ENCODE results near the gene CPB1. TPM values are rescaled to one million over a fixed set of nuclear protein-coding genes. Genes with fewer than 3 reads are reported as not detected.

CPB1 gene
- total and polyA plus RNA-seq, 10 of the 15 experiments (the other 5 are each of a cell fraction or from before 2014, with no cell fraction given): 4.8 TPM; not detected in 9

- H3K4me3 ChIP-seq: no peak overlapping the region
- in situ Hi-C loops (cut with MboI) (no loop called here), intact Hi-C loops (cut with micrococcal nuclease; ENCODE audit: unreplicated experiment) (no loop called here)
- TF ChIP-seq KAT2A (conservative IDR thresholded peaks at IDR 0.05; ENCODE audit: control insufficient read depth, low read depth, low read length) (no peak), MYB (IDR thresholded peaks at IDR 0.05; ENCODE audit: borderline replicate concordance, low read depth, low read length) (no peak), MYC (IDR thresholded peaks at IDR 0.05; ENCODE audit: insufficient read depth, insufficient read length, insufficient replicate concordance, low read length, severe bottlenecking) (no peak), SPI1 (IDR thresholded peaks at IDR 0.05; ENCODE audit: borderline replicate concordance, insufficient read depth, low read depth, low read length) (no peak), HCFC1 (IDR thresholded peaks at IDR 0.05; ENCODE audit: low read length) (no peak), CBX3 (IDR thresholded peaks at IDR 0.05; ENCODE audit: borderline replicate concordance, low read depth) (no peak), TAF1 (IDR thresholded peaks at IDR 0.05; ENCODE audit: borderline replicate concordance, low read depth, low read length) (no peak), MEF2A (IDR thresholded peaks at IDR 0.05; ENCODE audit: insufficient read depth, low read depth, low read length) (no peak)
- no peaks in the 10 kb centered on the region; a peak in 1 of 4 replicates for H3K27me3 ChIP-seq (replicated peaks in 1 of 2; ENCODE audit: control insufficient read depth in 2 of 2, insufficient read depth in 2 of 2, low read length in 1 of 2)
- ATAC-seq (no peak), FAIRE-seq (no peak), DNase-seq (ENCODE audit: low read depth, low spot score) (no peak)
- H4K20me1 ChIP-seq (ENCODE audit: control insufficient read depth, insufficient read depth): no peaks in the 10 kb centered on the region
- no peak overlapping the region for H3K4me2 ChIP-seq (ENCODE audit: control insufficient read depth, insufficient read depth)
- BruUV-seq (replicated peaks): no TSS peak
- ChIA-PET CTCF (interaction anchor here (1.2 kb wide), 1 partner anchor 19 kb away, joined by 3 read pairs; no protein-coding TSS in a partner anchor), POLR2A (no interaction called here), SMC1A (ENCODE audit: uncharacterized antibody, unreplicated experiment) (interaction anchor here (1.1 kb wide), 1 partner anchor 8 kb away, joined by 3 read pairs; no protein-coding TSS in a partner anchor), RAD21 (ENCODE audit: unreplicated experiment) (no interaction called here)
- no peaks in the 10 kb centered on the region for H3K36me3 ChIP-seq (ENCODE audit: control insufficient read depth in 2 of 2, insufficient read depth in 2 of 2, low read length in 1 of 2)
- 46% methylated on average over 4 of the region's 4 CpGs for WGBS (ENCODE audit: insufficient coverage, insufficient replicate concordance, low lambda C conversion rate, missing lambda C conversion rate)
- H3K9me3 ChIP-seq (replicated peaks; ENCODE audit: control insufficient read depth, insufficient read depth, low read length): no peaks in the 10 kb centered on the region
- no peak overlapping the region for H2AFZ ChIP-seq (ENCODE audit: control insufficient read depth, low read depth, low read length)
- H3K4me1 ChIP-seq (ENCODE audit: control insufficient read depth, insufficient read depth, low read length): no peaks in the 10 kb centered on the region
- H3K9ac ChIP-seq (ENCODE audit: control insufficient read depth, insufficient read depth, low read length): no peak overlapping the region
- H3K27ac ChIP-seq (ENCODE audit: control insufficient read depth, insufficient read depth): no peak overlapping the region
- no peaks in the 10 kb centered on the region for H3K79me2 ChIP-seq (ENCODE audit: control insufficient read depth, insufficient read depth, low read length)
Measured at GRCh38 chr3:148882288-148882687, 54.7 kb downstream of the CPB1 start.

GRCh38 chr3:148883163-148883562 is 55.6 kb downstream of the CPB1 start:
- DNase-seq (ENCODE audit: low read depth, low spot score) (no peak), FAIRE-seq (no peak), ATAC-seq (no peak)
- in situ Hi-C loops (cut with MboI): no loop called here
- Histone ChIP-seq H4K20me1 (ENCODE audit: control insufficient read depth, insufficient read depth) (no peaks in the 10 kb centered on the region), H2AFZ (ENCODE audit: control insufficient read depth, low read depth, low read length) (no peak overlapping the region), H3K9ac (ENCODE audit: control insufficient read depth, insufficient read depth, low read length) (no peak overlapping the region), H3K79me2 (ENCODE audit: control insufficient read depth, insufficient read depth, low read length) (no peaks in the 10 kb centered on the region), H3K4me1 (ENCODE audit: control insufficient read depth, insufficient read depth, low read length) (no peaks in the 10 kb centered on the region), H3K4me2 (ENCODE audit: control insufficient read depth, insufficient read depth) (no peak overlapping the region), H3K9me3 (replicated peaks; ENCODE audit: control insufficient read depth, insufficient read depth, low read length) (no peaks in the 10 kb centered on the region), H3K27me3 (replicated peaks in 1 of 2; ENCODE audit: control insufficient read depth in 2 of 2, insufficient read depth in 2 of 2, low read length in 1 of 2) (no peaks in the 10 kb centered on the region; a peak in 1 of 4 replicates), H3K36me3 (ENCODE audit: control insufficient read depth in 2 of 2, insufficient read depth in 2 of 2, low read length in 1 of 2) (no peaks in the 10 kb centered on the region), H3K27ac (ENCODE audit: control insufficient read depth, insufficient read depth) (no peak overlapping the region), H3K4me3 (no peak overlapping the region)
- POLR2A ChIA-PET: no interaction called here
- RAD21 ChIA-PET (ENCODE audit: unreplicated experiment): no interaction called here
- TF ChIP-seq MTA2 (IDR thresholded peaks at IDR 0.05; ENCODE audit: low read depth): no peak
- no peak for TF ChIP-seq SMAD5 (IDR thresholded peaks at IDR 0.05; ENCODE audit: low read depth)
- no peak for TF ChIP-seq BCL11A (IDR thresholded peaks at IDR 0.05; ENCODE audit: low read depth, low read length)
- no peak for TF ChIP-seq SKIL (IDR thresholded peaks at IDR 0.05; ENCODE audit: low read depth, poor library complexity, severe bottlenecking)
- TF ChIP-seq TAF1 (IDR thresholded peaks at IDR 0.05; ENCODE audit: borderline replicate concordance, low read depth, low read length): no peak
- TF ChIP-seq GABPA (IDR thresholded peaks at IDR 0.05; ENCODE audit: low read depth): no peak
- CTCF ChIA-PET: interaction anchor here (1.2 to 1.7 kb wide), 2 partner anchors 20 to 23 kb away, joined by 3 to 4 read pairs; no protein-coding TSS in a partner anchor
- intact Hi-C loops (cut with micrococcal nuclease; ENCODE audit: unreplicated experiment): no loop called here
- no TSS peak for BruUV-seq (replicated peaks)
- 88% methylated on average over 1 of the region's 1 CpG for WGBS (ENCODE audit: insufficient coverage, insufficient replicate concordance, low lambda C conversion rate, missing lambda C conversion rate)
- SMC1A ChIA-PET (ENCODE audit: uncharacterized antibody, unreplicated experiment): interaction anchor here (0.7 kb wide), 1 partner anchor 92 kb away, joined by 3 read pairs; no protein-coding TSS in a partner anchor
